ENCODE results near the gene ABI1.

The ABI1 gene

DNA sequence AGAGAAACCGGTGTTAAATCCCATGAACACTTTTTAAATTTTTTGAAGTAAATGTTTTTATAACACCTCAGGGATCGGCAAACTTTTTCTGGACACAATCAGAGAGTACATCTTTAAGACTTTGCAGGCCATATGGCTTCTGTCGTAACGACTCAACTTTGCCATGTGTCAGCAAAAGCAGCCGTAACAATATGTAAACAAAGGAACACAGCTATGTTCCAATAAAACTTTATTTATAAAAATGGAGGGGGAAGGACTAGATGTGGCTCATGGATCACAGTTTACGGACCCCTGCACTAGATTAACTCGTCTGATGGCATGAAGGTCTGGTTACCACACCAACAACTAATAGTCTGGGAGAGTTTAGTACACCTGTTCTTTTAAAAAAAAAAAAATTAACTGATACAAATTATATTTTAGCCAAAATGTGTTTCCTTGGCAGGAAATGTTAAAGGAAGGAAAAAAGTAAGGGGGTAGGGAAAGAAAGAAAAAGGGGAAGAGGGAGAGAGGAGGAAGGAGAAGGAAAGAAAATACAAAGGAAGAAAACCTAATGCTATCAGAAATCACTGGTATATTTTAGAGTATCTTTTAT, 50.2 kb downstream of the ABI1 start:
- Histone ChIP-seq H3K79me2 (ENCODE audit: insufficient read depth, low read length) (peaks cover 96% of the 10 kb centered on the region), H3K9ac (ENCODE audit: low read depth, low read length) (no peak overlapping the region), H3K4me2 (ENCODE audit: insufficient read depth, low read length) (no peak overlapping the region), H3K36me3 (ENCODE audit: insufficient read depth, low read length) (no peaks in the 10 kb centered on the region), H3K4me3 (ENCODE audit: low read depth in 1 of 2, low read length in 2 of 2) (no peak overlapping the region), H3K27me3 (ENCODE audit: insufficient read depth, low read length, poor library complexity) (no peaks in the 10 kb centered on the region), H4K20me1 (ENCODE audit: insufficient read depth, low read length) (peaks cover 25% of the 10 kb centered on the region; the same call in 1 of the 2 replicates), H2AFZ (ENCODE audit: low read depth, low read length) (no peak overlapping the region), H3K9me3 (ENCODE audit: insufficient read depth, low read length, severe bottlenecking) (no peaks in the 10 kb centered on the region), H3K4me1 (ENCODE audit: insufficient read depth, low read length) (peaks cover 21% of the 10 kb centered on the region), H3K27ac (ENCODE audit: low read length) (no peak overlapping the region)
- ATAC-seq (ENCODE audit: insufficient read depth, low read depth) (no peak), DNase-seq (no peak)
- TF ChIP-seq EZH2 (IDR thresholded peaks at IDR 0.05; ENCODE audit: borderline replicate concordance, low read depth, low read length, severe bottlenecking) = no peak
- TF ChIP-seq, protein P1, sequence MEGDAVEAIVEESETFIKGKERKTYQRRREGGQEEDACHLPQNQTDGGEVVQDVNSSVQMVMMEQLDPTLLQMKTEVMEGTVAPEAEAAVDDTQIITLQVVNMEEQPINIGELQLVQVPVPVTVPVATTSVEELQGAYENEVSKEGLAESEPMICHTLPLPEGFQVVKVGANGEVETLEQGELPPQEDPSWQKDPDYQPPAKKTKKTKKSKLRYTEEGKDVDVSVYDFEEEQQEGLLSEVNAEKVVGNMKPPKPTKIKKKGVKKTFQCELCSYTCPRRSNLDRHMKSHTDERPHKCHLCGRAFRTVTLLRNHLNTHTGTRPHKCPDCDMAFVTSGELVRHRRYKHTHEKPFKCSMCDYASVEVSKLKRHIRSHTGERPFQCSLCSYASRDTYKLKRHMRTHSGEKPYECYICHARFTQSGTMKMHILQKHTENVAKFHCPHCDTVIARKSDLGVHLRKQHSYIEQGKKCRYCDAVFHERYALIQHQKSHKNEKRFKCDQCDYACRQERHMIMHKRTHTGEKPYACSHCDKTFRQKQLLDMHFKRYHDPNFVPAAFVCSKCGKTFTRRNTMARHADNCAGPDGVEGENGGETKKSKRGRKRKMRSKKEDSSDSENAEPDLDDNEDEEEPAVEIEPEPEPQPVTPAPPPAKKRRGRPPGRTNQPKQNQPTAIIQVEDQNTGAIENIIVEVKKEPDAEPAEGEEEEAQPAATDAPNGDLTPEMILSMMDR (IDR thresholded peaks at IDR 0.05; ENCODE audit: borderline replicate concordance, extremely low read depth, low read length, poor library complexity, severe bottlenecking) = no peak

DNA sequence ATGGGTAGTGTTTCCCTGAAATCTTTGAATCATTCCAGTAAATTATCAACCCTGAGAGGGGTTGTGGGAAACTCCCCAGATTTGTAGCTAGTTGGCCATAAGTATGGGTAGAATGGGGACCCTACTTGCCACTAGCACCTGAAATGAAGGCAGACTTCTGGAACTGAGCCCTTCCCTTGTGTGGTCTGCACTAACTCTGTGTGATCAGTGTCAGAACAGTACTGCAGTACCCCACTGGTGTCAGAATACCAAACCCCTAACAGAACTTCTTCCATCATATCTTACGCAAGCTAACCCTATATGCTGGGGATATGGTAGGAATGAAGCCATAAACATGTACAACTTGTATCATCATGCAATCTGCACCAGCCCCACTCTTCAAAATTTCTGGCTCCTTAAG, 50.8 kb downstream of the ABI1 start:
- Histone ChIP-seq H3K9me3 (ENCODE audit: insufficient read depth, low read length, severe bottlenecking) (no peaks in the 10 kb centered on the region), H3K4me1 (ENCODE audit: insufficient read depth, low read length) (peaks cover 27% of the 10 kb centered on the region), H3K27me3 (ENCODE audit: insufficient read depth, low read length, poor library complexity) (no peaks in the 10 kb centered on the region), H3K79me2 (ENCODE audit: insufficient read depth, low read length) (peaks cover 93% of the 10 kb centered on the region), H3K4me3 (ENCODE audit: low read depth in 1 of 2, low read length in 2 of 2) (no peak overlapping the region), H4K20me1 (ENCODE audit: insufficient read depth, low read length) (peaks cover 27% of the 10 kb centered on the region; the same call in 1 of the 2 replicates), H3K4me2 (ENCODE audit: insufficient read depth, low read length) (no peak overlapping the region), H3K9ac (ENCODE audit: low read depth, low read length) (no peak overlapping the region), H2AFZ (ENCODE audit: low read depth, low read length) (no peak overlapping the region), H3K27ac (ENCODE audit: low read length) (no peak overlapping the region), H3K36me3 (ENCODE audit: insufficient read depth, low read length) (no peaks in the 10 kb centered on the region)
- TF ChIP-seq EZH2 (IDR thresholded peaks at IDR 0.05; ENCODE audit: borderline replicate concordance, low read depth, low read length, severe bottlenecking) = no peak
- TF ChIP-seq, protein P1 (IDR thresholded peaks at IDR 0.05; ENCODE audit: borderline replicate concordance, extremely low read depth, low read length, poor library complexity, severe bottlenecking) = no peak
- ATAC-seq (ENCODE audit: insufficient read depth, low read depth) (no peak), DNase-seq (no peak)

DNA sequence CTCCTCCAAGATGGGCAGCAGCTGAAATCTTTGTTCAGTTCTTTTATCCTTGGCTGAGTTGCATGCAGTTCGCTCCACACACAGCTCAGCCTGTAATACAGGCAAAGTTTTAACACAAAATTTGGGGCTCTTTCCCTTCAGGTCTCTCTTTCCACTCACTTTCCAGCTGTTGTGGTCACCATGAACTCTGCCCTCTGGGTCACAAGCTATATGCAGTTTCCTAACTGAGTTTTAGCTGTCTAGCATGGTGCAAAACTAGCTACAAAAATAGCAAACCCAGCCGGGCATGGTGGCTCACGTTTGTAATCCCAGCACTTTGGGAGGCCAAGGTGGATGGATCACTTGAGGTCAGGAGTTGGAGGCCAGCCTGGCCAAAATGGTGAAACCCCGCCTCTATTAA, 53.2 kb downstream of the ABI1 start:
- no peak overlapping the region for H3K9ac ChIP-seq (ENCODE audit: low read depth, low read length)
- H3K36me3 ChIP-seq (ENCODE audit: insufficient read depth, low read length) = no peaks in the 10 kb centered on the region
- no peak for DNase-seq
- H3K4me3 ChIP-seq (ENCODE audit: low read depth in 1 of 2, low read length in 2 of 2) = no peak overlapping the region
- H3K27ac ChIP-seq (ENCODE audit: low read length) = no peak overlapping the region
- peaks cover 93% of the 10 kb centered on the region for H3K79me2 ChIP-seq (ENCODE audit: insufficient read depth, low read length)
- no peaks in the 10 kb centered on the region for H3K27me3 ChIP-seq (ENCODE audit: insufficient read depth, low read length, poor library complexity)
- H3K4me1 ChIP-seq (ENCODE audit: insufficient read depth, low read length) = peaks cover 43% of the 10 kb centered on the region
- no peak overlapping the region for H3K4me2 ChIP-seq (ENCODE audit: insufficient read depth, low read length)
- H4K20me1 ChIP-seq (ENCODE audit: insufficient read depth, low read length) = peaks cover 44% of the 10 kb centered on the region; the same call in 1 of the 2 replicates
- H2AFZ ChIP-seq (ENCODE audit: low read depth, low read length) = no peak overlapping the region
- TF ChIP-seq, protein P1 (IDR thresholded peaks at IDR 0.05; ENCODE audit: borderline replicate concordance, extremely low read depth, low read length, poor library complexity, severe bottlenecking) = no peak
- TF ChIP-seq EZH2 (IDR thresholded peaks at IDR 0.05; ENCODE audit: borderline replicate concordance, low read depth, low read length, severe bottlenecking) = no peak
- no peaks in the 10 kb centered on the region for H3K9me3 ChIP-seq (ENCODE audit: insufficient read depth, low read length, severe bottlenecking)
- ATAC-seq (ENCODE audit: insufficient read depth, low read depth) = no peak

Measured in DND-41 (cell line).